Medulla oblongata (tissue), 1 donor: ENCODE measurements around the gene STARD9.
A peak's percentile ranks its signal among the peaks of the same experiment; 100 is the strongest.
"Not testable (repeated sequence)": the region's sequence is repeated elsewhere in the genome, so short reads cannot be mapped to it uniquely, and the experiment has no call there.

ENCODE experiments used
- DNase-seq: peaks from one replicate; pipeline ENCODE4 v3.0.0-alpha.2; 2015; ENCODE audit errors: extremely low spot score

Gene STARD9

GRCh38 chr15:42590619-42591237, 15.3 kb downstream of the STARD9 start:
- no peak for DNase-seq

GRCh38 chr15:42591238-42591934, 16.0 kb downstream of the STARD9 start:
- DNase-seq, result no peak

- DNase-seq, result no peak
Measured at GRCh38 chr15:42592716-42593115, 17.3 kb downstream of the STARD9 start.

- DNase-seq, result no peak
Measured at GRCh38 chr15:42593143-42593542, 17.7 kb downstream of the STARD9 start.

GRCh38 chr15:42594095-42594494, 18.7 kb downstream of the STARD9 start:
- DNase-seq, result no peak

- DNase-seq, result no peak
Measured at GRCh38 chr15:42595626-42596240, 20.3 kb downstream of the STARD9 start.

GRCh38 chr15:42601316-42601715, 25.9 kb downstream of the STARD9 start:
- DNase-seq, result not testable (repeated sequence)

GRCh38 chr15:42602501-42602900, 27.1 kb downstream of the STARD9 start:
- no peak for DNase-seq

- no peak for DNase-seq
Measured at GRCh38 chr15:42603978-42604377, 28.6 kb downstream of the STARD9 start.

- DNase-seq, result no peak
Measured at GRCh38 chr15:42604894-42605744, 29.7 kb downstream of the STARD9 start.

GRCh38 chr15:42605796-42606195, 30.4 kb downstream of the STARD9 start:
- no peak for DNase-seq

GRCh38 chr15:42608110-42608531, 32.7 kb downstream of the STARD9 start:
- peak; percentile 36 for DNase-seq

GRCh38 chr15:42608752-42609488, 33.5 kb downstream of the STARD9 start:
- no peak for DNase-seq

- DNase-seq, result no peak
Measured at GRCh38 chr15:42611532-42611931, 36.1 kb downstream of the STARD9 start.

GRCh38 chr15:42612367-42612912, 37.0 kb downstream of the STARD9 start:
- no peak for DNase-seq

- no peak for DNase-seq
Measured at GRCh38 chr15:42616107-42616506, 40.7 kb downstream of the STARD9 start.

- DNase-seq, result no peak
Measured at GRCh38 chr15:42619656-42620371, 44.4 kb downstream of the STARD9 start.

GRCh38 chr15:42621386-42621785, 46.0 kb downstream of the STARD9 start:
- DNase-seq, result no peak

- DNase-seq, result no peak
Measured at GRCh38 chr15:42621996-42622925, 46.9 kb downstream of the STARD9 start.
